H1 (cell line): ENCODE measurements around the gene PGM3. TPM values are rescaled to one million over a fixed set of nuclear protein-coding genes. Genes with fewer than 3 reads are reported as not detected.

Experiments
- ASH2L ChIP-seq: fragments of 200-600, 300-600 bp; sonication (generic); IDR thresholded peaks from one replicate; pipeline ENCODE4 v1.7.1; 2017; ENCODE audit warnings: low read length
- BACH1 ChIP-seq: IDR thresholded peaks from 2 replicates; pipeline ENCODE4 v1.6.1; 2012; ENCODE audit warnings: low read length, improper control_type of control experiment
- CHD1 ChIP-seq: IDR thresholded peaks from 2 replicates; pipeline ENCODE4 v1.6.1; 2012; ENCODE audit warnings: low read depth, low read length, improper control_type of control experiment
- CHD7 ChIP-seq: fragments of 300-600 bp; sonication (generic); IDR thresholded peaks from 2 replicates; pipeline ENCODE4 v1.7.1; 2012; ENCODE audit warnings: low read length, moderate library complexity, mild to moderate bottlenecking, inconsistent platforms; ENCODE audit not compliant: insufficient replicate concordance
- KDM5A ChIP-seq: fragments of 200-600 bp; IDR thresholded peaks from 2 replicates; pipeline ENCODE4 v1.7.1; 2012; ENCODE audit warnings: mild to moderate bottlenecking, low read length, inconsistent platforms, mixed read lengths
- MAFK ChIP-seq: IDR thresholded peaks from 2 replicates; pipeline ENCODE4 v1.6.1; 2012; ENCODE audit warnings: low read depth, mild to moderate bottlenecking, improper control_type of control experiment, low read length
- POU5F1 ChIP-seq: IDR thresholded peaks from 2 replicates; pipeline ENCODE4 v1.6.1; 2011; ENCODE audit warnings: low read depth, mild to moderate bottlenecking, low read length, moderate library complexity
- TAF7 ChIP-seq: optimal IDR thresholded peaks from 2 replicates; pipeline ENCODE3; 2011; ENCODE audit warnings: low read depth, mild to moderate bottlenecking, inconsistent platforms, low read length, moderate library complexity, borderline replicate concordance
- TEAD4 ChIP-seq: IDR thresholded peaks from 2 replicates; pipeline ENCODE4 v1.6.1; 2012; ENCODE audit warnings: low read depth, low read length, inconsistent platforms, mixed read lengths
- USF2 ChIP-seq: IDR thresholded peaks from 2 replicates; pipeline ENCODE4 v1.6.1; 2011; ENCODE audit warnings: low read length, improper control_type of control experiment
- polyA plus RNA-seq, 7 experiments: library from polyadenylated mRNA; depleted of rRNA in 3 of 7; stranded (reverse) in 5 of 7; unstranded in 2 of 7; fragments of >200 nt in 5 of 7; fragments of 200-250 nt in 2 of 7; gene quantifications; 1 replicate in 5 of 7; 2 replicates in 1 of 7; 4 replicates in 1 of 7; pipeline versions ENCODE4 v1.2.1 to v1.2.3, GENCODE V29; 2011 to 2013; ENCODE audit warnings: missing spikeins in 2 of 7, mixed read lengths in 2 of 7
- total RNA-seq: library from RNA; stranded (reverse); fragmentation: NEBNext Ultra II Directional; extraction: Animal tissue kit (Norgen Biotek cat#: 25700); gene quantifications from 2 replicates; pipeline ENCODE4 v1.2.1, GENCODE V29; 2021

The PGM3 gene
- total and polyA plus RNA-seq, 2 of the 8 experiments (the other 6 are each of a cell fraction or from before 2014, with no cell fraction given), result 14.5 to 60.5 TPM

GRCh38 chr6:83193747-83194566 lies 892 bp upstream of the PGM3 start (continued):
- TF ChIP-seq CHD7 (no peak), TAF7 (peak; percentile 12), KDM5A (no peak), ASH2L (no peak), CHD1 (no peak), MAFK (no peak), USF2 (no peak), TEAD4 (peak; percentile 85), BACH1 (no peak), POU5F1 (no peak)
